B cell (primary cell): ENCODE measurements around the gene PPP1R14B. TPM values are rescaled to one million over a fixed set of nuclear protein-coding genes. Genes with fewer than 3 reads are reported as not detected.

Source experiments
- ATAC-seq: fragments of 200-7000 bp; cut with Tn5 transposase; one replicate; pipeline ENCODE4 v1.10.0; 2021; ENCODE audit warnings: low read depth, mild to moderate bottlenecking, moderate number of reproducible peaks, moderate library complexity
- CTCF ChIA-PET: fragments of 350-600 bp; sonication (Branson Sonifier 250); formaldehyde crosslinking; loops from one replicate; lab custom pipeline; 2021; ENCODE audit warnings: antibody characterized with exemption, inconsistent platforms; lab: Charles Lee
- POLR2A ChIA-PET: fragments of 350-600 bp; sonication (Branson Sonifier 250); formaldehyde crosslinking; loops from one replicate; lab custom pipeline; 2021; ENCODE audit warnings: antibody characterized with exemption; lab: Charles Lee
- DNase-seq: peaks from one replicate; pipeline ENCODE4 v3.0.0; 2013
- H2AFZ ChIP-seq: 2 replicates; pipeline ENCODE4 v1.6.1; 2012; ENCODE audit warnings: mild to moderate bottlenecking, low read depth, low read length; ENCODE audit not compliant: insufficient read depth, poor library complexity, severe bottlenecking
- H3K27ac ChIP-seq, 2 donors: 1 replicate in 1 of 2; 2 replicates in 1 of 2; pipeline ENCODE4 v1.5.1; 2012 to 2013; ENCODE audit warnings: low read length in 2 of 2, mild to moderate bottlenecking in 2 of 2, moderate library complexity in 1 of 2
- H3K27me3 ChIP-seq, 4 experiments: fragments of 200-600 bp in 1 of 4; sonication (generic) in 1 of 4; replicated peaks in 1 of 4; 1 replicate in 2 of 4; 2 replicates in 2 of 4; pipeline versions ENCODE4 v1.6.1 to v1.7.0; 2013 to 2016; ENCODE audit warnings: low read length in 3 of 4, mild to moderate bottlenecking in 2 of 4, mixed read lengths in 1 of 4, moderate library complexity in 1 of 4; ENCODE audit not compliant: insufficient read depth in 4 of 4, control insufficient read depth in 3 of 4; ENCODE audit errors: control extremely low read depth in 1 of 4
- H3K36me3 ChIP-seq, 2 experiments: replicated peaks in 1 of 2; 1 replicate in 1 of 2; 2 replicates in 1 of 2; pipeline versions ENCODE4 v1.6.1 to v1.7.1; 2013; ENCODE audit warnings: low read length in 1 of 2; ENCODE audit not compliant: insufficient read depth in 2 of 2, control insufficient read depth in 1 of 2; ENCODE audit errors: control extremely low read depth in 1 of 2, extremely low read depth in 1 of 2
- H3K4me1 ChIP-seq, 2 donors: fragments of 200-600 bp in 1 of 2; sonication (generic) in 1 of 2; 1 replicate in 1 of 2; 2 replicates in 1 of 2; pipeline versions ENCODE4 v1.5.1 to v1.6.1; 2013 to 2017; ENCODE audit warnings: low read length in 2 of 2; ENCODE audit not compliant: control insufficient read depth in 2 of 2, insufficient read depth in 2 of 2
- H3K4me2 ChIP-seq: replicated peaks from 2 replicates; pipeline ENCODE3; 2012; ENCODE audit warnings: mild to moderate bottlenecking, low read depth, low read length; ENCODE audit not compliant: poor library complexity, severe bottlenecking
- H3K4me3 ChIP-seq, 5 experiments: fragments of 200-600 bp in 1 of 5; sonication (generic) in 1 of 5; 1 replicate in 3 of 5; 2 replicates in 2 of 5; pipeline versions ENCODE4 v1.5.1 to v1.7.0; 2011 to 2016; ENCODE audit warnings: low read length in 4 of 5, mild to moderate bottlenecking in 4 of 5, low read depth in 2 of 5, control low read depth in 1 of 5, moderate library complexity in 1 of 5; ENCODE audit not compliant: insufficient read depth in 1 of 5; ENCODE audit errors: control extremely low read depth in 1 of 5, extremely low read depth in 1 of 5
- H3K79me2 ChIP-seq: fragments of 200-600 bp; sonication (generic); one replicate; pipeline ENCODE4 v1.6.0; 2016; ENCODE audit warnings: low read length; ENCODE audit not compliant: control insufficient read depth, insufficient read depth
- H3K9ac ChIP-seq: fragments of 200-600 bp; sonication (generic); 2 replicates; pipeline ENCODE4 v1.6.1; 2017; ENCODE audit warnings: mild to moderate bottlenecking, low read length, moderate library complexity
- H3K9me3 ChIP-seq, 3 donors: one replicate each; pipeline versions ENCODE4 v1.6.1 to v1.7.1; 2013; ENCODE audit warnings: low read length in 2 of 3; ENCODE audit not compliant: control insufficient read depth in 2 of 3, insufficient read depth in 1 of 3; ENCODE audit errors: control extremely low read depth in 1 of 3
- H4K20me1 ChIP-seq: 2 replicates; pipeline ENCODE4 v1.6.0; 2012; ENCODE audit warnings: mild to moderate bottlenecking, low read length; ENCODE audit not compliant: insufficient read depth, control insufficient read depth, poor library complexity, severe bottlenecking
- H3K27ac Mint-ChIP-seq: one replicate; pipeline ENCODE4 v1.8.0; 2021; ENCODE audit warnings: mixed read lengths
- H3K27me3 Mint-ChIP-seq: one replicate; pipeline ENCODE4 v1.8.0; 2021; ENCODE audit warnings: mixed read lengths
- H3K4me1 Mint-ChIP-seq: one replicate; pipeline ENCODE4 v1.8.0; 2021; ENCODE audit warnings: mixed read lengths
- H3K4me3 Mint-ChIP-seq: one replicate; pipeline ENCODE4 v1.8.0; 2021; ENCODE audit warnings: mixed read lengths
- H3K9me3 Mint-ChIP-seq: one replicate; pipeline ENCODE4 v1.8.0; 2022; ENCODE audit warnings: mixed read lengths; ENCODE audit not compliant: insufficient read depth
- CTCF ChIP-seq: fragments of 200-600 bp; IDR thresholded peaks from one replicate; pipeline ENCODE4 v1.8.0; 2022; ENCODE audit warnings: antibody characterized with exemption, mild to moderate bottlenecking
- EZH2 ChIP-seq: IDR thresholded peaks from 2 replicates; pipeline ENCODE4 v1.6.1; 2012; ENCODE audit warnings: borderline replicate concordance, low read depth, mild to moderate bottlenecking, moderate library complexity, low read length; ENCODE audit not compliant: insufficient read depth, poor library complexity, severe bottlenecking
- WGBS: methylation state at CpG from one replicate; pipeline ENCODE4 v1.1.5; 2013; ENCODE audit warnings: missing lambda C conversion rate; ENCODE audit not compliant: insufficient coverage; 5-methylcytosine and 5-hydroxymethylcytosine counted together
- intact Hi-C: fragments of 100-400 bp; cut with micrococcal nuclease; formaldehyde crosslinking; loops from one replicate; pipeline ENCODE4 v1.10.0; 2022
- polyA plus RNA-seq: library from polyadenylated mRNA; depleted of rRNA; stranded (reverse); fragments of >200 nt; gene quantifications from 2 replicates; pipeline ENCODE4 v1.2.3, GENCODE V29; 2012
- total RNA-seq, 2 donors: library from RNA; stranded (reverse); fragments of 120-200 nt in 1 of 2; gene quantifications; 1 replicate in 1 of 2; 2 replicates in 1 of 2; pipeline versions ENCODE4 v1.2.3 to v1.2.4, GENCODE V29; 2013 to 2022

The PPP1R14B gene
- total and polyA plus RNA-seq, 2 donors (not counting 1 experiment from before 2014, with no cell fraction given): 41.2 to 51.0 TPM

DNA sequence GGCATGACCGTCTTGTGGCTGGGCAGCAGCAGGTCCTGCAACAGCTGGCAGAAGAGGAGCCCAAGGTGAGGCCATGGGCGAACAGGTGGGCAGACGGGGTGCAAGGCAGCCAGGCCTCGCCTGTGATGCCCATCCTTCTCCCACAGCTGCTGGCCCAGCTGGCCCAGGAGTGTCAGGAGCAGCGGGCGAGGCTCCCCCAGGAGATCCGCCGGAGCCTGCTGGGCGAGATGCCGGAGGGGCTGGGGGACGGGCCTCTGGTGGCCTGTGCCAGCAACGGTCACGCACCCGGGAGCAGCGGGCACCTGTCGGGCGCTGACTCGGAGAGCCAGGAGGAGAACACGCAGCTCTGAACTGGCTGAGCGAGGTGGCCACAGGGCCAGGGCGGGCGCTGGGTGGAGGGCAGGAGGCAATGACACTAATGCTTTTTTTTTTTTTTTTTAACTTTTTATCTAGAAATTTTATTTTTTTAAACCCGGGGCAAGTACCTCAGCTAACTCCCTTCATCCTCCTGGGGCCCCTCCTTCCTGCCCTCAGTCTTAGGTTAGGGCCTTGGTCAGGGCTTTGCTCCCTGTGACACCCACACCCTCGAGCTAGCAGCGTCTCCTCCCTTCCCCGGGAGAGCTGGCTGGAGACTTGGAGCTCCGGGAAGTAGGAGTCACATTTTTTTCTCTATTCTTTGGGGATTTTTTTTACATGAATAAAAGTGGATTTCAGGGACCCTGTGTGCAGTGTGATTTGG is 20.6 kb upstream of the PPP1R14B start:
- no peak overlapping the region for H2AFZ ChIP-seq
- TF ChIP-seq CTCF (no peak), EZH2 (no peak)
- peaks cover 0 to 3% (median 0%) of the 10 kb centered on the region in 3 donors for H3K9me3 ChIP-seq
- peak overlapping the region; percentile 92 for H3K4me2 ChIP-seq
- intact Hi-C loops: no loop called here
- Mint-ChIP-seq H3K4me3 (no peak overlapping the region), H3K4me1 (peaks cover 19% of the 10 kb centered on the region), H3K27me3 (no peaks in the 10 kb centered on the region), H3K27ac (peak overlapping the region; percentile 56), H3K9me3 (no peaks in the 10 kb centered on the region)
- H3K79me2 ChIP-seq: no peaks in the 10 kb centered on the region
- H3K27ac ChIP-seq: no peak overlapping the region
- ATAC-seq (no peak), DNase-seq (no peak)
- H3K9ac ChIP-seq: no peak overlapping the region
- H4K20me1 ChIP-seq: no peaks in the 10 kb centered on the region
- no peaks in the 10 kb centered on the region for H3K27me3 ChIP-seq
- ChIA-PET CTCF (interaction anchor here (1.0 to 5.7 kb wide), 4 partner anchors 17 to 62 kb away, joined by 3 to 51 read pairs (median 24); partner anchors contain the start of genes FERMT3, PLCB3 and PPP1R14B), POLR2A (no interaction called here)
- H3K4me1 ChIP-seq: peaks cover 14 to 29% of the 10 kb centered on the region in 2 donors
- 92% methylated on average over 16 of the region's 27 CpGs for WGBS
- no peak overlapping the region for H3K4me3 ChIP-seq
- H3K36me3 ChIP-seq: no peaks in the 10 kb centered on the region

DNA sequence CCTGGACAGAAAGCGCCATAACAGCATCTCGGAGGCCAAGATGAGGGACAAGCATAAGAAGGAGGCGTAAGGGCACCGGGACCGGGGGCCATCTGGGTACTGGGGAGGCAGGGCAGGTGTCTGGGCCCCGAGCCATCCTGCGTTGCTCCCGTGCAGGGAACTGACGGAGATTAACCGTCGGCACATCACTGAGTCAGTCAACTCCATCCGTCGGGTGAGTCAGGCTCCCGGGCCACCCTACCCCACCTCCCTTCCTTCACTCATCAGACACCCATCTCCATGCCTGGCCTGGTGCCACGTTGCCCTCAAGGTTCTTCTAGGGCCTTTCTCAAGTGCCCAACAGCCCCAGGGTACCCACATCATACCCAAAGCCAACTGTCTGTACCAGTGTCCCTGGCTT is 19.6 kb upstream of the PPP1R14B start:
- H3K27ac ChIP-seq: no peak overlapping the region
- H3K4me1 ChIP-seq: peaks cover 9 to 21% of the 10 kb centered on the region in 2 donors
- Mint-ChIP-seq H3K27me3 (no peaks in the 10 kb centered on the region), H3K27ac (no peak overlapping the region), H3K4me1 (peaks cover 15% of the 10 kb centered on the region), H3K9me3 (no peaks in the 10 kb centered on the region), H3K4me3 (no peak overlapping the region)
- no peaks in the 10 kb centered on the region for H3K27me3 ChIP-seq
- H3K9ac ChIP-seq: no peak overlapping the region
- no peaks in the 10 kb centered on the region for H3K36me3 ChIP-seq
- no peak overlapping the region for H3K4me2 ChIP-seq
- intact Hi-C loops: no loop called here
- no peaks in the 10 kb centered on the region for H4K20me1 ChIP-seq
- peaks cover 0 to 3% (median 0%) of the 10 kb centered on the region in 3 donors for H3K9me3 ChIP-seq
- POLR2A ChIA-PET: no interaction called here
- no peak overlapping the region for H3K4me3 ChIP-seq
- 94% methylated on average over 14 of the region's 15 CpGs for WGBS
- TF ChIP-seq CTCF (no peak), EZH2 (no peak)
- no peak for ATAC-seq
- no peak overlapping the region for H2AFZ ChIP-seq
- H3K79me2 ChIP-seq: no peaks in the 10 kb centered on the region
- DNase-seq: no peak
- CTCF ChIA-PET: no interaction called here
